Ramos (cell line): ENCODE data around the gene MAP2K2.

Experiments used
- in situ Hi-C: fragments of 300-500 bp; cut with MboI; formaldehyde crosslinking; loops from one replicate; pipeline ENCODE4 v1.14.3; 2022; ENCODE audit warnings: low sequenced_read_pairs; ENCODE audit not compliant: unreplicated experiment

The MAP2K2 gene

GRCh38 chr19:4101496-4101770, 22.5 kb downstream of the MAP2K2 start:
- in situ Hi-C loops = no loop called here

DNA sequence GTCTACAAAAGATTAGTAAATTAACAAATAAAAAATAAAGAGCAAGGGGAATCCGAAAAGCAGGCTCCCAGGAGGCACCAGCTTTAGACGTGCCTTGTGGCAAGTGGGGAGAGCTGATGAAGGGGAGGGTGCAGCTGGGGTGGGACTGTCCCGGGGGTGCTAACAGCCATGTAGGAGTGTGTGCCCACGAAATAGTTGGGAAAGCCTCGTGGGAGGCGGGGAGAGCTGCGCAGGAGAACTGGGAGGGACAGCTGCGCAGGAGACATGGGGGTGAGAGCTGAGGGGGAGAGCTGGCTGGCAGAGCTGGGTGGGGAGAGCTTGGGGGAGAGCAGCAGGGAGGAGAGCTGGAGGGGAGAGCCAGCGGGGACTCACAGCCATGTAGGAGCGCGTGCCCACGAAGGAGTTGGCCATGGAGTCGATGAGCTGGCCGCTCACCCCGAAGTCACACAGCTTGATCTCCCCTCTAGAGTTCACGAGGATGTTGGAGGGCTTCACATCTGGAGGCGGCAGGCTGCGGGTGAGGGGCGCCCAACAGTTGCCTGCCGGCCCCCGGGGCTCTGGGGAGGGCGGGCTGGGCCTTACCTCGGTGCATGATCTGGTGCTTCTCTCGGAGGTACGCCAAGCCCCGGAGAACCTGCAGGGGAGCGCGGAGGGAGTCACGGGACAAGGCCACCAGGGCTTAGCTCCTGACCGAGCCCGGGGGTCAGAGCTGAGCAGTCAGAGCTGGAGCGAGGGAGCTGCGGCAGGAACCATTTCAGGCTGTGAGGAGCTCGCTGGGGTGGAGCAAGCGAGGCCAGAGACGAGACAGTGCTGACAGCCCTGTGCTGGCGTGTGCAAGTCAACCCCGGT, 23.1 kb downstream of the MAP2K2 start:
- in situ Hi-C loops = no loop called here

DNA sequence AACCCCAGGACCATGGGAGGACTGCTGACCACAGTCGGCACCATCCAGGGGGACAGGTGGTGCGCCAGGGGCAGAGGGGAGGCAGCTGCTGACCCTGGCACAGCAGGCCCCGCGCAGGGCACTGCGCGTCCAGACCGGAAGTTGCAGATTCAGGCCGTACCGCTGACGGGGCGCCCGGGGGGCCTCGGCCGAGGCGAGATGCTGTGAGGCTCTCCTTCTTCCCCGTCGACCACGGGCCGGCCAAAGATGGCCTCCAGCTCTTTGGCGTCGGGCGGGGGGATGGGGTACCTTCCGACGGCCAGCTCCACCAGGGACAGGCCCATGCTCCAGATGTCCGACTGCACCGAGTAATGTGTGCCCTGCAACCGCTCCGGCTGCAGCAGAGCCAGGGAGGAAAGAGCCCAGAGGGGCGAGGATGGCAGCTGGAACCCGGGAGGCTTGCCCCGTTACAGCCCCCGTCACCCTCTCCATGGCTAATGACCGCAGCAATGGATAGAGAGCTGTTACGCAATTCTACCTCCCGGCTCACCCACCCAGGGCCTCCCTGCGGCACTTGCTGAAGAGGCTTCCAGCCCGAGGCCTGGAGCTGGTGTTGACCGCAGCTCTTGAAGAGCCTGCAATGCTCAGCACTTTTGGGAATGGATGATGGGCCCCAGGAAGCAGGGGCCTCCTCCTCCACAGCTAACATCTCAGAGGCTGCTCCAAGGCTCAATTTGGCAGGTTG, 24.7 kb downstream of the MAP2K2 start:
- in situ Hi-C loops = no loop called here

DNA sequence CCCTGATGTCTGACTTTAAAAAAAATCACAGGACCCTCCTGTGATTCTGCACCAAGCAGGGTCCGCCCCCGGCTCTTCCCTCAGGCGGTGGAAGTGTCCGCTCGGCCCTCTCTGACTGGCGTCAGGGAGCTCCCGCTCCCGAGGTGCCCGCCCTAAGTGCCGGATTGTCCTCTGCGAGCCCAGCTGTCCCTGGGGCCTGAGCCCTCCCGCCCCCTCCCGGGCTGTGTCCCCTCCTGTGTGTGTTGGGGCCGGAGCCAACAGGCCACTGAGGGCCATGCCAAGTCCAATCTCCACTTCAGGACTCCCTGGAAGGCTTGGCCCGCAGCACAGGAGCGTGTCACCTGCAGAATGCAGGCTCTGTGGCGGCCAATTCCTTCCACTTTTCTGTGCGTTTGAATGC, 25.4 kb downstream of the MAP2K2 start:
- in situ Hi-C loops = no loop called here

- in situ Hi-C loops = no loop called here
These were observed 26.4 kb downstream of the MAP2K2 start for GRCh38 chr19:4097501-4097900.

GRCh38 chr19:4096049-4096892, 27.7 kb downstream of the MAP2K2 start:
- in situ Hi-C loops = no loop called here

GRCh38 chr19:4095488-4095844, 28.5 kb downstream of the MAP2K2 start:
- in situ Hi-C loops = no loop called here

- in situ Hi-C loops = no loop called here
These were observed 29.0 kb downstream of the MAP2K2 start for GRCh38 chr19:4094761-4095487.

DNA sequence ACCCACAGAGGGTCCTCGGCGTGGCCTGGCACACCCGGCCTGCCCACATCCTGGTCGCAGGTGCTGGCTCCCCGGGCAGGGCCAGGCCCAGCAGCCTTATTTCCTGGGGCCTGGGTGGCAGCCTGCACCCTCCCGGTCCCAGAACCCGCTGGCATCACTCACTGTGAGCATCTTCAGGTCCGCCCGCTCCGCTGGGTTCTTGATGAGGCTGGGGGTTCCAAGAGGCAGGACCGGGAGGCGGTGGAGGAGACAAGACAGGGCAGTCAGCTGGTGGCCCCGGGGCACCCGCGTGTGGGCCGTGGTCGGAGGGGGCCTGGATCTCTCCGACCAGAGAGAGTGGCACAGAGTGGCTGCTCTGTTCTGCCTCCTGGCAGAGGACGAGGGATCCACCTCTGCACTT, 29.6 kb downstream of the MAP2K2 start:
- in situ Hi-C loops = no loop called here

DNA sequence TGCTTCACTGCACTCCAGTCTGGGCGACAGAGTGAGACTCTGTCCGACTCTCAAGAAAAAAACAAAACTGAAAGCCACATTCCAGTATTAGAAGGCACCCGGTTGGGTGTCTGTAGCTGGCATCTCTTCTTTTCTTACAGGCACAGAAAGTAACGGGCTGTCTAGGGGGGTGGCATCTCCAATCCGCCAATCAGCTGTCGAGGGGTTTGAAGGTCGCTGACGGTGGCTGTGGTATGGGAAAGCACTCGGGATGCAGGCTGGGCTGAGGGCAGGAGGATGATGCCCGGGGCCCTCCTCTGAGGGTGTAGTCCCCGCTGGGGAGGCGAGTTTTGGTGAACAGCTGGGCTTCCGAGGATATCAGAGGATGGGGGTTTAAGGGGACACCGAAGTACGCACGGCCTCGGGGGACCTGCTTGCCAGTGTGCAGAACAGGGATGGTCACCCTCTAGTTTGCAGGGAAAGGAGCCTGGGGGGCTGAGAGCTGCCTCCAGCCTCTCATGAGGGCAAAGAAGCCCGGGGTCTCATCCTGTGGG, 30.2 kb downstream of the MAP2K2 start:
- in situ Hi-C loops = no loop called here

DNA sequence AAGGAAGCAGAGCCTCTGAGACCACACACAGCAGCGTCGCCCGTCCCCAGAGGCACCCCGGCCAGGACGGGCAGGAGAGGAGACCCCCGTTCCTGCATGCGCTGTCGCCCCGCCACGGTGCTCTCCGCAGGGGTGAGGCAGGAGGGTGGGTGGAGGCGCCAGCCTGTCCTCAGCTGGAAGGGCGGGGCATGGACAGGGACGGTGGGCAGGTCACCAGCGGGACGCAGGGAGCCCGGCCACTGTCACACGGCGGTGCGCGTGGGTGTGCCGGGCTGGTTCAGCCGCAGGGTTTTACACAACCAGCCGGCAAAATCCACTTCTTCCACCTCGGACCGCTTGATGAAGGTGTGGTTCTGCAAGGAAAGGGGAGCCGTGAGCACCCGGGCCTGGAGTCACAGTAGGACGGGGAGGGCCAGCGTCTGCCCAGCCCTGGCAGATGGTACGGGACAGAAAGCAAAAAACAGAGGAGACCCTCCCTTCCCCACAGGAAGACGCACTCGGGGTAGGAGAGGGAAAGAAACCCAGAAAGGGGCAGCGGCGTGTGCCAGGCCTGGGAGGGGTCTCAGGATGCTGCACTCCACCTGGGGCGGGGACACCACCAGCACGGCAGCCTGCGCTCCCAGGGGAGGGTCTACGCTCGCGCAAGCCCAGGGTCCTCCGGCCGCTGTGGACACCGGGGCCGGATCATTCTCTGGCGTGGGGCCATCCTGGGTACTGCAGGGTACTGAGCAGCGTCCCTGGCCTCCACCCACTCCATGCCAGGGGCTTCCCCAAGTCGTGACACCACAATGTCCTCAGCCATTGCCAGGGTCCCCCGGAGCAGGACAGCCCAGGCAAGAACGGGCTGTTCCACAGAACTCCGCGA, 33.3 kb downstream of the MAP2K2 start:
- in situ Hi-C loops = no loop called here

GRCh38 chr19:4089946-4090345, 34.0 kb downstream of the MAP2K2 start:
- in situ Hi-C loops = no loop called here

DNA sequence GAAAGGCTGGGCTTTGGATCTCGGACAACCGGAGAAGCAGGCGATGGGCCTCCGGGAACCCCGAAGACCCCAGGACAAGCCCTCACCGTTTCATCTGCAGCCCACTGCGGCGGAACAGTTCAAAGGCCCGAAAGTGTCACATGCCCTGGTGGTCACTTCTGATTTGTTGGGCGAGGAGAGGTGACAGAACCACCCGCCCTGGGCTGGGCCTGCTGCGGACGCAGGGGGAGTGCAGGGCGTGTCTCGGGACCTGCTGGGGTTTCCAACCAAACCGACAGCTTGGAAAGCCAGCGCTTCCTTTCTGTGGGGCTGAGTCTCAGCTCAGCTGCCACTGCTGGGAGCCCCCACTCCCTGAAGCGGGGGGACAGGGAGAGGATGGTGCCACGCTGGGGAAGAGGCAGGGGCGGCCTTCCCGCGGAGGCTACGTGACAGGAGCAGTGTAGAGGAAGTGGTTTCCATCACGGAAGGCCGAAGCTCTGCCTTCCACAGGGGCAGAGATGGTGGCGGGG, 34.5 kb downstream of the MAP2K2 start:
- in situ Hi-C loops = no loop called here

GRCh38 chr19:4088975-4089374, 34.9 kb downstream of the MAP2K2 start:
- in situ Hi-C loops = no loop called here

DNA sequence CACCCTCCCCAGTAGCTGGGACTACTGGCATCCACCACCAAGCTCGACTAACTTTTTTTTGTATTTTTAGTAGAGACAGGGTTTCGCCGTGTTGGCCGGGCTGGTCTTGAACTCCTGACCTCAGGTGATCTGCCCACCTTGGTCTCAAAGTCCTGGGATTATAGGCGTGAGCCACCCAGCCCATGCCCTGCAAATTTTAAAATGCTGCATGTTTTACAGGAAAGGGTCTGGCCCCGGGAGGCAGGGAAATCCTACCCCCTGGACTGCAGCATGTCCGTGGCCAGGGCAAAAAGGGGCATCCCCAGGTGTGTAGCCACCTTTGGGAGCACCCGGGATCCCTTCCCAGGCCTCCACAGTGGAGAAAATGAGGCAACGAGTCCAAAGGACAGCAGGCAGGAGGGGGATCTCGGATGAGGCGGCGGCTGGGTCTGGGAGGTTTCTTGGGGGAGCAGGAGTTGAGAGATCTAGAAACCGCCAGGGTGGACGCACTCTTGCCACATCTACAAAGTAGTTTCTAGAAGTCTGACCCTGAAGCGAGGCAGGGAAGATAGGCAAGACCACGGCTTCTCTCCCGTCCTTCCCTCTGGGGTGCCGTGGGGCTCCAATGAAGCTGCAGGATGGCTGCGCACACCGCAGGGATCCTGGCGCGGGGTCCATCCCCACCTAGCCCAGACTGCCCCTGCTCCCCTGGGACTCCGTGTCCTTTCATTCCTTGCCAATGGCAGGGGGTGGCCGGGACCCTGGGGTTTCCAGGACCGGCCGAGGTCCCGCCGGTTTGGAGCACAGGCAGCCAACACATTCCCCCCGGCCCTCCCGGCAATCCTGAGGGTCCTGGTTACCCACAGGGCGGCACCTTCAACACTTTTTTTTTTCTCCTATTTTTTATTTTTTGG, 35.9 kb downstream of the MAP2K2 start:
- in situ Hi-C loops = no loop called here

- in situ Hi-C loops = no loop called here
These were observed 37.5 kb downstream of the MAP2K2 start for GRCh38 chr19:4086411-4086867.

GRCh38 chr19:4084547-4084877, 39.4 kb downstream of the MAP2K2 start:
- in situ Hi-C loops = no loop called here
